ENCODE data around the gene PRUNE2. TPM values are rescaled to one million over a fixed set of nuclear protein-coding genes. Genes with fewer than 3 reads are reported as not detected.

PRUNE2 gene
- total RNA-seq, 2 donors from 2014 or later = 357 to 477 TPM

DNA sequence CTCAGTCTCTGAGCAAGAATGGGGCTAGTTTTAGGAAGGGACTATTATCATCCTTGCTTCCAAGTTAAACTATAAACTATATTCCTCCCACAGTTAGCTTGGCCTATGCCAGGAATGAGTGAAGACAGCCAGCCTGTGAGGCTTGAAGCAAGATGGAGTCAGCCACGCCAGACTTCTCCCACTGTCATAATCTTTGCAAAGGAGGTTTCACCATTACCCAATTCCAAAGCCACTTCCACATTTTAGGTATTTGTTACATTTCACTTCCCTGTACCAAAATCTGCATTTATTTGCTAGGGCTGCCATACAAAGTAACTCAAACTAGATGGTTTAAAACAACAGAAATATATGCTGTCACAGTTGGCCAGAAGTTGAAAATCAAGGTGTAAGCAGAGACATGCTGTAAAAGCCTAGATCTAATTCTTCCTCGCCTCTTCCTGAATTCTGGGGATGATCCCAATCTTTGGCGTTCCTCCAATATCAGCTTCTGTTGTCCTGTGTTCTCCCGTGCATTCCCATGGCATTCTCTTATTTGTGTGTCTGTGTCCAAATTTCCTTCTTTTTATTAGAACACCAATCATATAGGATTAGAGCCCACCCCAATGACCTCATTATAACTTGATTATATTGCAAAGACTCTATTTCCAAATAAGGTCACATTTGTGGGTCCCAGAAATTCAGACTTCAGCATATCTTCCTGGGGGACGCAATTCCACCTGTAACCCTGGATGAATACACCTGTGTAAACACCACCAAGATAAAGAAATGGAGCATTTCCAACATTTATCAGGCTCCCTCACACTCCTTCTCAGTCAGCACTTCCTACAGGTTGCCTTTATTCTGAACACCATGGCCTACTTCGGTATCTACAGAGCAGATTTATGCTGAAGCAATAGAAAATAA is 320.2 kb downstream of the PRUNE2 start:
- intact Hi-C loops (cut with DNase I) = no loop called here

DNA sequence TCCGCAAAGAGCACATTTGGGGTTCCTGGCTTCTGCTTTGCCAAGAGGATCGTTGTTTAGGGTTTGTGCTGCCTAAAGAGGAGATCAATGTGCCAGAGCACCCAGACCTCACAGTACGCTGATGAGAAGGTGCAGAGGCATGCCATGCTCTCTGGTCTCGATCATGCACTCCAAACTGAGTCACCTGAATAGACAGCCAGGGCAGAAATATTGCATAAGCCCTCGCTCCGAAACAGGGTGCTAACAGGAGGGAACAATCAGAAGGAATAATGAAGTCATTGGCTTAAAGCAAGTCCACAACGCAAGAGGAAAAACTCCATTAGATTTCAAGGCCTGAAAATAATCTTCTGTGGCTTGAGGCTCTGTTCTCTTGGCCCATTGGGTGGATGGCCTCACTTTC is 322.7 kb downstream of the PRUNE2 start:
- intact Hi-C loops (cut with DNase I) = no loop called here
- DNase-seq (ENCODE audit: low spot score) = no peak

More for the DNA sequence above, 320.2 kb downstream of the PRUNE2 start:
- DNase-seq (ENCODE audit: low spot score) = no peak

DNA sequence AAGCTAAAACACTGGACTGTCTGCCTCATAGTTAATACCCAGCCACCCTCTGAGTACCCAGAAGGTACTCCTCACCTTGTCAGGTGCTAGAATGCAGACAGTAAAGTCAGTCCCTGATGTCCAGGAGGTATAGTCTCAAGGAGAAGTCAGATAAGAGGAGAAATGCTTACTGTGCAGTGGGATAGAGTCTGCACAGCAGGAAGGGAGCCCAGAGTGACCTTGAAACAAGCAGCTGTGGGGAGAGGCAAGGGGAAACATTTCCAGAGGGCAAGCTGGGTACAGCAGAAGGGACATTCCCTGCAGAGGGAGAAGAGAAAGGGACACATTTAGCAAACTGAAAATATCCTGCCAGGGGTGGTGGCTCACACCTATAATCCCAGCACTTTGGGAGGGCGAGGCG is 324.2 kb downstream of the PRUNE2 start:
- intact Hi-C loops (cut with DNase I) = no loop called here
- DNase-seq (ENCODE audit: low spot score) = no peak

DNA sequence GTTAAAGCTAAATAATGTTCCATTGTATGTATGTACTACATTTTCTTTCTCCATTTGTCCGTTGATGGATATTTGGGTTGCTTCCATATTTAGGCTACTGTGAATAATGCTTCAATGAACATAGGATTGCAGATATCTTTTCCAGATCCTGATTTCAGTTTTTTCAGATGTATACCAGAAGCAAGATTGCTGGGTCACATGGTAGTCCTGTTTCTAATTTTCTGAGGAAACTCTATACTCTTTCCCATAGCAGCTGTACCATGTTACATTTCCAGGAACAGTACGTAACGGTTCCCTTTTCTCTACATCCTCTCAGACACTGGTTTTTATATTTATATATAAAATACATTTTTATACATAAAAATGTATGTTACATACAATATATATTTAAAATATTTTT is 325.1 kb downstream of the PRUNE2 start:
- no peak for DNase-seq (ENCODE audit: low spot score)

DNA sequence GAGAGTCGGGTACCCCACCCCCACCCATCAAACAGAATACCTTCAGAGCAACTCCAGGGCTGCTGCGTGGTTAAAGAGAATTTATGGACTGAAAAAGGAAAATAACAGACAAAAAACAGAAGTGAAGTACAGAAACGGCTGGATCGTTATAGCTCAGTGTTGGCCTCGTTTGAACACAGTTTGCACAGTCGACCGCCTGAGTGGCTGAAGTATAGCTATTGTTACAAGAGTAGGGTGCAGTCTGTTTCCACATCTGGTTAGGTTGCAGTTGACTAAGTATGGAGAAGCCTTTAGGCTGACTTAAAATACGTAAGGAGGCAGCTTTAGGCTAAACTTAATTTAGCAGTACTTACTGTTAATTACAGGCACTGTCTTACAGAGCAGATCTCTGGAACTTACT is 325.7 kb downstream of the PRUNE2 start:
- no peak for DNase-seq (ENCODE audit: low spot score)
- intact Hi-C loops (cut with DNase I) = no loop called here

More for the DNA sequence above, 325.1 kb downstream of the PRUNE2 start:
- intact Hi-C loops (cut with DNase I) = no loop called here

DNA sequence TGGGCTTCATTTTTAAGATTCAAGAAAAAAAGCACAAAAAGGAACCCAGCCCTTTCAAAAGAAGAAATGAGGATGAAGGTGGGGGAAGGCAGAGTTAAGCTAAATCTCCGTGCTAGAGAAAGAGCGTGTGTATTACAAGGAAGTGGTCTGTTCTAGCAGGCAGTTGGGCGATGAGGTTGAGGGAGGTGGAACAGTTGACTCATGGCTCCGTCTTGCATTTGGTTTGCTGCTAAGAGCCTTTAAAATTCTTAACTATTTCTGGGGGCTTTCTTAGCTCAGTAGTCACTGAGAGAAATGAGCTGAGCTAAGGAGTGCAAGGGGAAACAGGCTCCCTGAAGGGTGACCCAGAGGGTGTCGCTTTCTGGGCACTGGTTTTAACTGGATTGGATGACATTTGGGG is 329.6 kb downstream of the PRUNE2 start:
- intact Hi-C loops (cut with DNase I) = no loop called here
- DNase-seq (ENCODE audit: low spot score) = no peak

DNA sequence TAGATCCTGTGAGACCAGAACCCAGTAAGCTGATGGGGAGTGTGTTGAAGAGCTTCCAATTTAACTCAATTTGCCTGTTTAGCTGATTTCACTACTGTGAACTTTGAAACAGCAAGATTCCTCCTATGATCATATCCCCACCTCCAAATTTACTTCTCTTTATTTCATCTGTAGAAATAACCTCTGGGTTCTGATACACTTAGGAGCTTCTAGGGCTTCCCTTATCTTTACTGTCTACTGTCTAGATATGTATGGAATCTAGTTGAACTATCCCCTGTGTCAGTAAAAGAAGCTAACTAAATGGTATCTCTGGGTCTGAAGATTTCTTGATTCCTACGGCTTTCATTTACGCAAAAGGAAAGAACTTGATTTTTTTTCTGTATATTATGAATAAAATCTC is 330.2 kb downstream of the PRUNE2 start:
- DNase-seq (ENCODE audit: low spot score) = no peak
- intact Hi-C loops (cut with DNase I) = no loop called here

DNA sequence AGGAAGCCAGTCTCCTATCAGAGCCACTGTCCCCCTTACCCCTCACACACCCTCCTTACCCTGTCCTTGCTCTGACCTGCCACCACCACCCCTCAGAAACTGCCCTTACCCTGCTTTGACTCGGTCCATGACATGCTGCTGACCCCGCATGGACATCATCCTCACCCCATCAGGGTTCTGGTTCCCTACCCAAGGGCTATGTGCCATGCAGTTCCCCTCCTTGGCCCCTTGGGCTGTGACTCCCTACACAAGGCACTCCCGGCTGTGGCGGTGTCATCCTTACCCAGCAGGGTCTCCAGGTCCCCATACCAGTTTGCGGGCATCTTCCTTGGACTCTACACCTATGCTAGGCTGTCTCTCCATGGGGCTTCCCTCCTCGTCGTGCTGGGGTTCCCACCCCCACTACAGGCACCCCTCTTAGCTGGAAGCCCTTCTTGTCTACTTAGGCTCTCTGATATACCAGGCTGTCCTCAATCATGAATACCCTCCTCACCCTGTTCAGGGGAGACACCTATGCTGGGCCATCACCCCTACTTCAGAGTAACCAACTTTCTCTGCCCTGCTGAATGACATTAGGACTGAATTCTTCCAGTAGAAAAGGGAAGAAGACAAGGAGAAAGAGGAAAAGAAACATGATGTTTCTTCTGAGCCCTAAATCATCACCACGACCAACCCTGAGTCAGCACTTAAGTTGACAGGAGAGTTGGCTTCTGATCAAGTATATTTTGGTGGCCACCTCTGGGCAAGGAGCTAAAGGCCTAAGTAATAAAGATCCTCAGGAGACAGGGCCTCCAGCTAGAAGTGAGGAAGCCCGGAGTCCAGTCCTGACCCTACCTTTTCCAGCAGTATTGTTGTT is 331.8 kb downstream of the PRUNE2 start:
- intact Hi-C loops (cut with DNase I) = no loop called here
- DNase-seq (ENCODE audit: low spot score) = no peak

DNA sequence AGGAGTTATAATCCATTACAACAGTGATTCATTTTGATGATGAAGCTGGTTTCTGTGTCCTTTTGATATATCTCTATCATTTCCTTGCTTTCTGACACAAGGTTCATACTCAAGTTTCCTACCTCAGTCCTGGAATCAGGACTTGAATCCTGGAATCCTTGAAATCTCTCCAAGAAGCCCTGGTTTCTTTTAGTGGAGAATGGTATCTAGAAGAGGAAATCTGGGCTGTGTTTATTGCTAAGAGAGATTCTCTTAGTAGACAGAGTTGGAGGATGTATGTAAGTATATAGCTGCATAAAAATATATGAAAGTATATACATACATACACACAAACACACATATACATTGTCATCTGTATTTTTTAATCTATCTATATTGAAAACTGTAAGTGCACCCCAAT is 332.5 kb downstream of the PRUNE2 start:
- intact Hi-C loops (cut with DNase I) = no loop called here

DNA sequence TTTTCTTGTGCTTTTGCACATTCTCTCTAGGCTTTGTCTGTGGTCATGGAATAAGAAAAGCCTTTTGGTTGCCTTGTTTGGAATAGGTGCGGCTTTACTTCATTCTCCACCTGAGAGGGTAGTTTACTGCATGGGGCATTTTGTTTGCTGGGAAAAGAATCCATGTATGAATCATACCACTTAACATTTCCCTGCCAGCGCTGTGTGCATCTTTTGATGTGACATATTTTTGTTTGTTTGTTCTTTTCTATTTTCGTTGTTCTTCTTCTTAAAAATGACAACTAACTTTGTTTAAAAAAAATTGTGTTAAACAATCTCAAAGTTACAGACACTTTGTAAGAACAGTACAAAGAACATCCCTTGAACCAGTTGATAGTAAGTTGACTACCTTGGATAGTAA is 333.8 kb downstream of the PRUNE2 start:
- DNase-seq (ENCODE audit: low spot score) = no peak
- intact Hi-C loops (cut with DNase I) = no loop called here

More for the DNA sequence above, 332.5 kb downstream of the PRUNE2 start:
- DNase-seq (ENCODE audit: low spot score) = no peak

DNA sequence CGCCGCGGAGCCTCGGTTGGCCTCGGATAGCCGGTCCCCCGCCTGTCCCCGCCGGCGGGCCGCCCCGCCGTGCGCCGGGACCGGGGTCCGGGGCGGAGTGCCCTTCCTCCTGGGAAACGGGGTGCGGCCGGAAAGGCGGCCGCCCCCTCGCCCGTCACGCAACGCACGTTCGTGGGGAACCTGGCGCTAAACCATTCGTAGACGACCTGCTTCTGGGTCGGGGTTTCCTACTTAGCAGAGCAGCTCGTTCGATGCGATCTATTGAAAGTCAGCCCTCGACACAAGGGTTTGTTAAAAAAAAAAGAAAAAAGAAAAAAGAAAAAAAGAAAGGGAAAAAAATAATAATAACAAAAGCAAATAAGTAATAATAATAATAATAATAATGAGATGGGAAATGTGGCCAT is 334.2 kb downstream of the PRUNE2 start:
- intact Hi-C loops (cut with DNase I) = no loop called here
- no peak for DNase-seq (ENCODE audit: low spot score)

DNA sequence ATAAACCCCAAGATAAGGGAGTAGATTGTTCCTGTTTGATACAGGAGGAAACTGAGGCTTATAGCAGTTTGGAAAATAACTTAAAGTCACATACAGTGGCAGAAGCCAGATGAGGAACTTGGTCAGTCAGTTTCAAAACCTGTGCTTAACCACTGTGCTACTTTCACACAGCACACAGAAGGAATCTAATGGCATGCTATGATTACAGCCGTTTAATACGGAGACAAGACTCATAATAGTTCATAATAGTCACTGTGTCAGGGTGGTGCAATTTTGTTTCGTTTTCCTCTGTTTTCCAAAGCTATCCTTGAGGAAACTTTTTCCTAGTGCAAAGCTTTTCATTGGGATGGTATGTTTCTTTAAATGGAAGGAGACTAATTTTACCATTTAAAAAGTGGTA is 334.6 kb downstream of the PRUNE2 start:
- no peak for DNase-seq (ENCODE audit: low spot score)
- intact Hi-C loops (cut with DNase I) = no loop called here

DNA sequence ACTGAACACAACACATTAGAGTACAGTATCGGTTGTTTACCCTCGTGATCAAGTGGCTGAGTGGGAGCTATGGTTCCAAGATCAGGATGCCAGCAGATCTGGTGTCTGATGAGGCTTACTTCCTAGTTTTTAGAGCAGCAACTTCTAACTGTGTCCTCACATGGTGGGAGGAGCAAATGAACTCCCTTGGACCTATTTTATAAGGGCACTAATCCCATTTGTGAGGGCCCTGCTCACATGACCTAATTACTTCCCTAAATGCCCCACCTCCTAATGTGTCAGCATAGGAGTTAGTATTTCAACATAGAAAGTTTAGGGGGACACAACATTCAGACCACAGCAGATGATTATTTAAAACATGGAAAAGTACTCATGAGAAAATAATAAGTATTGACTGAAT is 335.1 kb downstream of the PRUNE2 start:
- no peak for DNase-seq (ENCODE audit: low spot score)
- intact Hi-C loops (cut with DNase I) = no loop called here

DNA sequence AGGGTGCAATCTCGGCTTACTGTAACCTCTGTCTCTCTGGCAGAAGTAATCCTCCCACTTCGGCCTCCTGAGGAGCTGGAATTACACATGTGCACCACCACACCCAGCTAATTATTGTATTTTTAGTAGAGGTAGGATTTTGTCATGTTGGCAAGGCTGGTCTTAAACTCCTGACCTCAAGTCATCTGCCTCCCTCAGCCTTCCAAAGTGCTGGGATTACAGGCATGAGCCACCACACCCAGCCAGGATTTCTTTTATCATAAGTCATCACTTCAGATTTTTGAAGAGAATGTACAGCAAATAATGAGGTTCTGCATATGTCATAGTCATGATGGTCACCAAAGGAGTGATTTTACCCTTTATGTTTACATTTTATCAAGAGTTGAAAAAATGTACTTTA is 338.8 kb downstream of the PRUNE2 start:
- intact Hi-C loops (cut with DNase I) = no loop called here
- no peak for DNase-seq (ENCODE audit: low spot score)

DNA sequence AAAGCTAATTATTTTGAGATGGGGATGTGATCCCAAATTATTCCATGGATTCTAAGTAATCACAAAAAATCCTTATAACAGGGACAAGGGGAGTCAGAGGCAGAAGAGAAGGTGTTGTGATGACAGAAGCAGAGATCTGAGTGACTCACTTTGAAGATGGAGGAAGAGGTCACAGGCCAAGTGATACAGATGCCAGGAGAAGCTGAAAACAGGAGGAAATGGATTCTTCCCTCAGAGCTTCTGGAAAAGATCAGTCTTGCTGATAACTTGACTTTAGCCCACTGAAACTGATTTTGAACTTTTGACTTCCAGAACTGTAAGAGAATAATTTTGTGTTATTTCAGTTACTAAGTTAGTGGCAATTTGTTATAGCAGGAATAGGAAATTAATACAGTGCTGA is 341.6 kb downstream of the PRUNE2 start:
- intact Hi-C loops (cut with DNase I) = no loop called here
- no peak for DNase-seq (ENCODE audit: low spot score)

DNA sequence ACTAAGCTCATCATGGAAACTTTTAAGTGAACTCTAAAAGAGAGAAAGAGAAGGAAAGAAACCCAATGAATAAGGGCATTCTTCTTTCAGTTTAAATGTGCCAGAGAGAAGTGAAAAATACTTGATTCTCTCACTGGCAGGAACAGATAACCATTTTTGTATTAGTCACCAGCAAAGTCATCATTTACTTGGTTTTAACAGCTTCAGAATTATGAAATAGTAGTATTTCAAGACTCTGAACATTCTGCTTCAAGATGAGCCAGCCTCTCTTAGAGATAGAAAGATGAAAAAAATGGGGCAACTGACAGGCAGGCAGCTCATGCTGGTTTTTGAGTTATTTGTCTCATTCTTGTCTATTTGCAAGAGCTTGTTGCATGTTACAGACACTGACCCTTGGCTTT is 343.4 kb downstream of the PRUNE2 start:
- intact Hi-C loops (cut with DNase I) = no loop called here
- DNase-seq (ENCODE audit: low spot score) = no peak

DNA sequence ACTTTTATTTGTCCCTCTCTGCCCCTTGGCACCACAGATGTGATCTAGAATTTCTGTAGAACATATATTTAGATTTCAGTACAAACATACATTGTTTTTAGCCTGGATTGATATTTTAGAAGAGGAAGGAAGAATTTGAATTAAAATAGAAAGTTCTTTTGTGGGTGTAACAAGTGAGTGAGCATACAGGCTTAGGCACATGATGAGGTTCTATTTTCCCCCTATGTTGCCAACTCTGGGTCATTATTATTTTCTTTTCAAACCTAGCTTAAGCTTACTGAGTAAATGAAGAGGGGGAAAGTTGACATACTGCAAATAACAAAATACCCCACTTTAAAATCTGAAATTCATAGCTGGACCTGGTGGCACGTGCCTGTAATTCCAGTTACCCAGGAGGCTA is 344.0 kb downstream of the PRUNE2 start:
- intact Hi-C loops (cut with DNase I) = no loop called here
- no peak for DNase-seq (ENCODE audit: low spot score)
